ENCODE measurements around the gene KRT72.

- TF ChIP-seq, protein P1, sequence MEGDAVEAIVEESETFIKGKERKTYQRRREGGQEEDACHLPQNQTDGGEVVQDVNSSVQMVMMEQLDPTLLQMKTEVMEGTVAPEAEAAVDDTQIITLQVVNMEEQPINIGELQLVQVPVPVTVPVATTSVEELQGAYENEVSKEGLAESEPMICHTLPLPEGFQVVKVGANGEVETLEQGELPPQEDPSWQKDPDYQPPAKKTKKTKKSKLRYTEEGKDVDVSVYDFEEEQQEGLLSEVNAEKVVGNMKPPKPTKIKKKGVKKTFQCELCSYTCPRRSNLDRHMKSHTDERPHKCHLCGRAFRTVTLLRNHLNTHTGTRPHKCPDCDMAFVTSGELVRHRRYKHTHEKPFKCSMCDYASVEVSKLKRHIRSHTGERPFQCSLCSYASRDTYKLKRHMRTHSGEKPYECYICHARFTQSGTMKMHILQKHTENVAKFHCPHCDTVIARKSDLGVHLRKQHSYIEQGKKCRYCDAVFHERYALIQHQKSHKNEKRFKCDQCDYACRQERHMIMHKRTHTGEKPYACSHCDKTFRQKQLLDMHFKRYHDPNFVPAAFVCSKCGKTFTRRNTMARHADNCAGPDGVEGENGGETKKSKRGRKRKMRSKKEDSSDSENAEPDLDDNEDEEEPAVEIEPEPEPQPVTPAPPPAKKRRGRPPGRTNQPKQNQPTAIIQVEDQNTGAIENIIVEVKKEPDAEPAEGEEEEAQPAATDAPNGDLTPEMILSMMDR (IDR thresholded peaks at IDR 0.05; ENCODE audit: low read depth, low read length): no peak
- TF ChIP-seq EZH2phosphoT487 (IDR thresholded peaks at IDR 0.05; ENCODE audit: low read depth): no peak
Measured at GRCh38 chr12:52551216-52551865, 49.9 kb downstream of the KRT72 start.

Data from OCI-LY3 (cell line).